Cardiac muscle cell (in vitro differentiated cells and primary cell): ENCODE results near the gene LASP1. TPM values are rescaled to one million over a fixed set of nuclear protein-coding genes. Genes with fewer than 3 reads are reported as not detected.

ENCODE experiments used
- DNase-seq, 2 donors: peaks; one replicate each; pipeline versions ENCODE4 v3.0.0 to v3.0.0-alpha.2; 2010 to 2017; ENCODE audit warnings: low read depth in 1 of 2, low spot score in 1 of 2
- H3K27ac ChIP-seq: fragments of 200-600 bp; sonication (generic); 2 replicates; pipeline ENCODE4 v1.5.1; 2016
- H3K27me3 ChIP-seq: fragments of 200-600 bp; sonication (generic); 2 replicates; pipeline ENCODE4 v1.6.0; 2016; ENCODE audit warnings: control low read depth
- H3K36me3 ChIP-seq: fragments of 200-600 bp; sonication (generic); 2 replicates; pipeline ENCODE4 v1.5.1; 2016; ENCODE audit warnings: control low read depth
- H3K4me1 ChIP-seq: fragments of 200-600 bp; sonication (generic); 2 replicates; pipeline ENCODE4 v1.8.1; 2017; ENCODE audit warnings: low read depth, mild to moderate bottlenecking, mixed run types
- H3K4me3 ChIP-seq: fragments of 200-600 bp; sonication (generic); 2 replicates; pipeline ENCODE4 v1.5.1; 2016; ENCODE audit warnings: mild to moderate bottlenecking
- H3K9me3 ChIP-seq: fragments of 200-600 bp; sonication (generic); 2 replicates; pipeline ENCODE4 v1.5.1; 2017; ENCODE audit warnings: low read depth, mild to moderate bottlenecking, control low read depth
- polyA plus RNA-seq: library from polyadenylated mRNA; unstranded; fragments of >200 nt; fragmentation: Nextera tagmentation; extraction: Ambion mirVana; gene quantifications from 2 replicates; pipeline ENCODE4 v1.2.1, GENCODE V29; 2016
- total RNA-seq: library from RNA; depleted of rRNA; stranded (reverse); fragments of >200 nt; gene quantifications from 2 replicates; pipeline ENCODE4 v1.2.3, GENCODE V29; 2016
- TF ChIP-seq, protein P1 (sequence below): IDR thresholded peaks from 2 replicates; pipeline ENCODE4 v1.5.1; 2012; ENCODE audit warnings: low read depth, mild to moderate bottlenecking, low read length

LASP1 gene
- total and polyA plus RNA-seq, 2 experiments from 2014 or later = 28.1 to 46.0 TPM

GRCh38 chr17:38905375-38905774 lies 35.5 kb downstream of the LASP1 start:
- no peak for DNase-seq
- no peaks in the 10 kb centered on the region for H3K9me3 ChIP-seq
- no peaks in the 10 kb centered on the region for H3K36me3 ChIP-seq
- no peak overlapping the region for H3K4me3 ChIP-seq
- no peak overlapping the region for H3K27ac ChIP-seq
- H3K4me1 ChIP-seq = peaks cover 17% of the 10 kb centered on the region
- TF ChIP-seq, protein P1, sequence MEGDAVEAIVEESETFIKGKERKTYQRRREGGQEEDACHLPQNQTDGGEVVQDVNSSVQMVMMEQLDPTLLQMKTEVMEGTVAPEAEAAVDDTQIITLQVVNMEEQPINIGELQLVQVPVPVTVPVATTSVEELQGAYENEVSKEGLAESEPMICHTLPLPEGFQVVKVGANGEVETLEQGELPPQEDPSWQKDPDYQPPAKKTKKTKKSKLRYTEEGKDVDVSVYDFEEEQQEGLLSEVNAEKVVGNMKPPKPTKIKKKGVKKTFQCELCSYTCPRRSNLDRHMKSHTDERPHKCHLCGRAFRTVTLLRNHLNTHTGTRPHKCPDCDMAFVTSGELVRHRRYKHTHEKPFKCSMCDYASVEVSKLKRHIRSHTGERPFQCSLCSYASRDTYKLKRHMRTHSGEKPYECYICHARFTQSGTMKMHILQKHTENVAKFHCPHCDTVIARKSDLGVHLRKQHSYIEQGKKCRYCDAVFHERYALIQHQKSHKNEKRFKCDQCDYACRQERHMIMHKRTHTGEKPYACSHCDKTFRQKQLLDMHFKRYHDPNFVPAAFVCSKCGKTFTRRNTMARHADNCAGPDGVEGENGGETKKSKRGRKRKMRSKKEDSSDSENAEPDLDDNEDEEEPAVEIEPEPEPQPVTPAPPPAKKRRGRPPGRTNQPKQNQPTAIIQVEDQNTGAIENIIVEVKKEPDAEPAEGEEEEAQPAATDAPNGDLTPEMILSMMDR = no peak
- no peaks in the 10 kb centered on the region for H3K27me3 ChIP-seq

DNA sequence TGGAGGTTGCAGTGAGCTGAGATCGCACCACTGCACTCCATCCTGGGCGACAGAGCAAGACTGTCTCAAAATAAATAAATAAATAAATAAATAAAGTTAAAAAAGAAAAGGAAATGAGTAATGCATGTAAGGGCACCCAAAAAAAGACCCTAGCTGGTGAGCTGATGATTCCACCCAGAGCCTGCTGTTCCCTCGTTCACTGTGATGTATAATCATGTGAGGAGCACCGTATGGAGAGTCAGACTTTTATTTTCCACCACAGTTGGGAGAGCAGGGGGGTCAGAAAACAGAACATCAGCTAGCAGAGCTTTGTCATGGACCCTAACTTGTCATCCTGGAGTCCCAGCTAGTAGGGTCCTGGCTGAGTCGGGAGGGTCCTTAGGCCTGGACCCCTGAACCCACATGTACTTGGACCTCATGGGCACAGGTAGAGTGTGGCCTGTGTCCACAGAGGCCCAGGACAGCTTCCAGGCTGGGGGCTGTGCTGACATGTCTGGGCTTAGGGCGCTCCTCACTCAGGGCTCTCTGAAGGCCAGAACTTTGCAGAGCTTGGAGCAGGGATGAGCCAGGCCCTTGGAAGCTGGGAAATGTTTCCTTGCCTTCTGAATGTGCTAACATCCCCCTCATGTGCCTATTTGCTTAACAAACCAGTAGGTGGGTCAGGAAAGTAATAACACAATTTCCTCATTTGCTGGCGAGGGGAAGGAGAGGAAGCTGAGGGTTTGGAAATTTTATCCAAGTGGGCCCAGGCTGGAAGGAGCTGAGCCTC lies 36.8 kb downstream of the LASP1 start:
- Histone ChIP-seq H3K27ac (peak overlapping the region; percentile 19), H3K9me3 (no peaks in the 10 kb centered on the region), H3K4me1 (peaks cover 4% of the 10 kb centered on the region), H3K4me3 (no peak overlapping the region), H3K36me3 (no peaks in the 10 kb centered on the region), H3K27me3 (no peaks in the 10 kb centered on the region)
- TF ChIP-seq, protein P1 = no peak
- DNase-seq = no peak

- Histone ChIP-seq H3K36me3 (no peaks in the 10 kb centered on the region), H3K4me1 (peaks cover 7% of the 10 kb centered on the region), H3K4me3 (no peak overlapping the region), H3K27me3 (no peaks in the 10 kb centered on the region), H3K27ac (peak overlapping the region; percentile 39), H3K9me3 (no peaks in the 10 kb centered on the region)
- TF ChIP-seq, protein P1 = no peak
- DNase-seq = no peak
These were observed 38.2 kb downstream of the LASP1 start for GRCh38 chr17:38907930-38908675.

DNA sequence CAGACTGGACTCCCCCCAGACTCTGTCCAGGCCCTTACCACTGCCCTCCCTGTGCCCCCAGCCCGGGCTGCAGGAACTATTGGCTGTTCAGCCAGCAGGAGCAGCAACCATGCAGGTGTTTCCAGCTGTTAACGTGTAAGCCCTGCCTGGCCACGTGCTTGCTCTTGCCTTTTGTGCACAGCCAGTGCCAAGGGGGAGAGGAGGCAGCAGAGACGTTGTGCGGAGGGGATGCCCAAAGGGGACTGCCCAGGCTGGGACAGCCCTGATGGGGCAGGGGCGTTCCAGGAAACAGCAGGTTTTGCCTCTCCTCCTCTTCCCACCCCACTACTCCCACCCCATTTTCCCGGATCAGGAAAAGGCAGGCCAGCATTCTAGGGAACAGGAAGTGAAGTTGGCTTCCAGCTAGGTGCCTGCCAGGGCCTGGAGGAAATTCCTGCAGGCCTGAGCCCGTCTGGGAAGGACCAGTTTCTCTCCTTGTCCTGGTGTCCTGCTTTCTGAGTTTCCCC lies 38.9 kb downstream of the LASP1 start:
- Histone ChIP-seq H3K9me3 (no peaks in the 10 kb centered on the region), H3K27me3 (no peaks in the 10 kb centered on the region), H3K36me3 (no peaks in the 10 kb centered on the region), H3K4me1 (peaks cover 9% of the 10 kb centered on the region), H3K4me3 (no peak overlapping the region), H3K27ac (peak overlapping the region; percentile 39)
- TF ChIP-seq, protein P1 = no peak
- DNase-seq = no peak

- TF ChIP-seq, protein P1 = no peak
- Histone ChIP-seq H3K4me1 (peaks cover 9% of the 10 kb centered on the region), H3K36me3 (no peaks in the 10 kb centered on the region), H3K27me3 (no peaks in the 10 kb centered on the region), H3K9me3 (no peaks in the 10 kb centered on the region), H3K4me3 (no peak overlapping the region), H3K27ac (no peak overlapping the region)
- no peak for DNase-seq
These were observed 40.5 kb downstream of the LASP1 start for GRCh38 chr17:38910325-38910724.
